Fibroblast of skin of right biceps (primary cell): ENCODE results near the gene NAV2.
A peak's percentile ranks its signal among the peaks of the same experiment; 100 is the strongest.

Source experiments
- DNase-seq: peaks from one replicate; pipeline ENCODE4 v3.0.0-alpha.2; 2013

NAV2 gene

GRCh38 chr11:20134991-20135736 lies 422.5 kb downstream of the NAV2 start:
- DNase-seq, result no peak

- no peak for DNase-seq
These were observed 425.0 kb downstream of the NAV2 start for GRCh38 chr11:20137637-20138036.

- no peak for DNase-seq
These were observed 426.1 kb downstream of the NAV2 start for GRCh38 chr11:20138707-20139106.

- DNase-seq, result peak; percentile 85
These were observed 441.7 kb downstream of the NAV2 start for GRCh38 chr11:20154381-20154780.

- DNase-seq, result no peak
These were observed 443.1 kb downstream of the NAV2 start for GRCh38 chr11:20155683-20156279.

GRCh38 chr11:20156280-20156875 lies 443.7 kb downstream of the NAV2 start:
- no peak for DNase-seq

- no peak for DNase-seq
These were observed 444.4 kb downstream of the NAV2 start for GRCh38 chr11:20156876-20157613.

GRCh38 chr11:20157728-20158127 lies 445.1 kb downstream of the NAV2 start:
- no peak for DNase-seq

- DNase-seq, result peak; percentile 65
These were observed 446.1 kb downstream of the NAV2 start for GRCh38 chr11:20158597-20159257.

- no peak for DNase-seq
These were observed 447.1 kb downstream of the NAV2 start for GRCh38 chr11:20159466-20160381.

GRCh38 chr11:20160425-20161229 lies 448.0 kb downstream of the NAV2 start, which contains the start of gene DBX1:
TSS of gene DBX1 (minus strand) at chr11:20160475. CDS start at chr11:20160324, 151 bp downstream.
- DNase-seq, result no peak

- DNase-seq, result no peak
These were observed 448.7 kb downstream of the NAV2 start for GRCh38 chr11:20161230-20161918.

GRCh38 chr11:20161923-20162744 lies 449.5 kb downstream of the NAV2 start:
- no peak for DNase-seq

GRCh38 chr11:20162824-20163782 lies 450.5 kb downstream of the NAV2 start:
- peak; percentile 9 for DNase-seq

- DNase-seq, result no peak
These were observed 451.3 kb downstream of the NAV2 start for GRCh38 chr11:20163783-20164481.
